Measurements from ENCODE around the gene SAFB. TPM values are rescaled to one million over a fixed set of nuclear protein-coding genes. Genes with fewer than 3 reads are reported as not detected.

SAFB gene
- polyA plus RNA-seq, 1 donor from 2014 or later = 89.8 TPM

DNA sequence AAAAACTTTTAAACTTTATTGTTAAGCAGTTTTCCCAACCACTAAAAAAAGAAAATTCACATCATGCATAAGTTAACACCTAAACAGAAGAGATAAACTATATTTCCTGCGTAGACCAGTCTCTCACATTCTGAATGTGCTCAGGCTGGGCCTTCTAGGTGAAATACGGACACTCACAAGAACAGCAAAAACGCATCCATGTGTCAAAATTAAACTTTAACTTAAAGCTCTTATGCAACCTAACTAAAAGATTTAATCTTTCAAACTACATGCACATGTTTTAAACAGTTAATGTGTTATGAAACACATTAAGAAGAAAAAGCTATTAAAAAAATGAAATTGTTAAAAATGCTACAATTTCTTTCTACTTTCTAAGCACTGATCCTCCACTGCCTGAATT, 2.9 kb upstream of the SAFB start:
- TF ChIP-seq TAF1 (IDR thresholded peaks at IDR 0.05; ENCODE audit: low read depth) = no peak

DNA sequence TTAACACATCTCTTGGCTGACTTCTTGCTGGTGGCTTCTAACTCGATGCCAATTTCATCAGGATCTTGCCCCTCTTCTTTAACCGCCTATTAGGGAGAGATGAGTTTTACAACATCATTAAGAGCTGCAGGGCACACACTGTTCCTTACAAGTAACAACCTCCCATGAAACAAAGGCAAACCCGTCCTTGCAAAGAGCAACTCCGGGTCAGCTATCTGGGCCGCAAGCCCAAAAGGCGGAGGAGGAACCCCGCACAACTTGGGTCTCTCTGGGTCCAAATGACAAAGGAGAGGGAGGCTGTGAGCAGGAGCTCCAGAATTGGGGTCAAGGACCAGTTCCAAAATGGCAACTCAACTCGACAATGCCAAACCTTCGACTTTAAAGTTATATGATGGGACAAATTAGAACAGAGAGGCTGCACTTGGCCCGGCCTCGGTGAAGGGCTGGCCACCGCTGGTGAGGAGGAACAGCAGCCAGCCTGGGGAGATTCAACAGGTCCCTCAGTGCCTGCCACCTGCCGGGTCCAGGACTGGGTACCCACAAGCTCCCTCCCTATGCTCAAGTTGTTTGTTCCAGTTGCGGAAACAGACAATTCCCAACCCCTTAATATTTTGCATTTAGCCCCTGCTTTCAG, 1.5 kb upstream of the SAFB start:
- H3K9ac ChIP-seq (ENCODE audit: low read length) = peak overlapping the region; percentile 93
- H3K9me2 ChIP-seq (ENCODE audit: insufficient read depth, low read length) = no peaks in the 10 kb centered on the region
- peak overlapping the region; percentile 75 for H3K4me3 ChIP-seq (ENCODE audit: low read length)
- no peak overlapping the region for H2AFZ ChIP-seq (ENCODE audit: low read depth, low read length)
- TF ChIP-seq POLR2AphosphoS5 (IDR thresholded peaks at IDR 0.05) = no peak
- TF ChIP-seq EZH2 (IDR thresholded peaks at IDR 0.05; ENCODE audit: borderline replicate concordance, insufficient read depth, low read length, poor library complexity, severe bottlenecking) = no peak
- no peak for TF ChIP-seq RAD21 (conservative IDR thresholded peaks at IDR 0.05)
- no peak for TF ChIP-seq SMC3 (conservative IDR thresholded peaks at IDR 0.05; ENCODE audit: poor library complexity)
- TF ChIP-seq, protein P1, sequence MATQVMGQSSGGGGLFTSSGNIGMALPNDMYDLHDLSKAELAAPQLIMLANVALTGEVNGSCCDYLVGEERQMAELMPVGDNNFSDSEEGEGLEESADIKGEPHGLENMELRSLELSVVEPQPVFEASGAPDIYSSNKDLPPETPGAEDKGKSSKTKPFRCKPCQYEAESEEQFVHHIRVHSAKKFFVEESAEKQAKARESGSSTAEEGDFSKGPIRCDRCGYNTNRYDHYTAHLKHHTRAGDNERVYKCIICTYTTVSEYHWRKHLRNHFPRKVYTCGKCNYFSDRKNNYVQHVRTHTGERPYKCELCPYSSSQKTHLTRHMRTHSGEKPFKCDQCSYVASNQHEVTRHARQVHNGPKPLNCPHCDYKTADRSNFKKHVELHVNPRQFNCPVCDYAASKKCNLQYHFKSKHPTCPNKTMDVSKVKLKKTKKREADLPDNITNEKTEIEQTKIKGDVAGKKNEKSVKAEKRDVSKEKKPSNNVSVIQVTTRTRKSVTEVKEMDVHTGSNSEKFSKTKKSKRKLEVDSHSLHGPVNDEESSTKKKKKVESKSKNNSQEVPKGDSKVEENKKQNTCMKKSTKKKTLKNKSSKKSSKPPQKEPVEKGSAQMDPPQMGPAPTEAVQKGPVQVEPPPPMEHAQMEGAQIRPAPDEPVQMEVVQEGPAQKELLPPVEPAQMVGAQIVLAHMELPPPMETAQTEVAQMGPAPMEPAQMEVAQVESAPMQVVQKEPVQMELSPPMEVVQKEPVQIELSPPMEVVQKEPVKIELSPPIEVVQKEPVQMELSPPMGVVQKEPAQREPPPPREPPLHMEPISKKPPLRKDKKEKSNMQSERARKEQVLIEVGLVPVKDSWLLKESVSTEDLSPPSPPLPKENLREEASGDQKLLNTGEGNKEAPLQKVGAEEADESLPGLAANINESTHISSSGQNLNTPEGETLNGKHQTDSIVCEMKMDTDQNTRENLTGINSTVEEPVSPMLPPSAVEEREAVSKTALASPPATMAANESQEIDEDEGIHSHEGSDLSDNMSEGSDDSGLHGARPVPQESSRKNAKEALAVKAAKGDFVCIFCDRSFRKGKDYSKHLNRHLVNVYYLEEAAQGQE (IDR thresholded peaks at IDR 0.05; ENCODE audit: borderline replicate concordance) = no peak
- no peak for TF ChIP-seq MXI1 (conservative IDR thresholded peaks at IDR 0.05; ENCODE audit: poor library complexity, severe bottlenecking)
- TF ChIP-seq, protein P2, sequence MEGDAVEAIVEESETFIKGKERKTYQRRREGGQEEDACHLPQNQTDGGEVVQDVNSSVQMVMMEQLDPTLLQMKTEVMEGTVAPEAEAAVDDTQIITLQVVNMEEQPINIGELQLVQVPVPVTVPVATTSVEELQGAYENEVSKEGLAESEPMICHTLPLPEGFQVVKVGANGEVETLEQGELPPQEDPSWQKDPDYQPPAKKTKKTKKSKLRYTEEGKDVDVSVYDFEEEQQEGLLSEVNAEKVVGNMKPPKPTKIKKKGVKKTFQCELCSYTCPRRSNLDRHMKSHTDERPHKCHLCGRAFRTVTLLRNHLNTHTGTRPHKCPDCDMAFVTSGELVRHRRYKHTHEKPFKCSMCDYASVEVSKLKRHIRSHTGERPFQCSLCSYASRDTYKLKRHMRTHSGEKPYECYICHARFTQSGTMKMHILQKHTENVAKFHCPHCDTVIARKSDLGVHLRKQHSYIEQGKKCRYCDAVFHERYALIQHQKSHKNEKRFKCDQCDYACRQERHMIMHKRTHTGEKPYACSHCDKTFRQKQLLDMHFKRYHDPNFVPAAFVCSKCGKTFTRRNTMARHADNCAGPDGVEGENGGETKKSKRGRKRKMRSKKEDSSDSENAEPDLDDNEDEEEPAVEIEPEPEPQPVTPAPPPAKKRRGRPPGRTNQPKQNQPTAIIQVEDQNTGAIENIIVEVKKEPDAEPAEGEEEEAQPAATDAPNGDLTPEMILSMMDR (IDR thresholded peaks at IDR 0.05; ENCODE audit: poor library complexity, severe bottlenecking) = no peak
- no peak for TF ChIP-seq TAF1 (IDR thresholded peaks at IDR 0.05; ENCODE audit: low read depth)
- no peak for TF ChIP-seq EP300 (conservative IDR thresholded peaks at IDR 0.05; ENCODE audit: poor library complexity, severe bottlenecking)
- peaks cover 17% of the 10 kb centered on the region for H4K20me1 ChIP-seq (ENCODE audit: insufficient read depth)
- peaks cover 4% of the 10 kb centered on the region for H3F3A ChIP-seq (ENCODE audit: insufficient read depth, low read length, poor library complexity, severe bottlenecking)
- H3K27me3 ChIP-seq (ENCODE audit: insufficient read depth, low read depth, low read length) = no peaks in the 10 kb centered on the region
- H3K9me3 ChIP-seq (ENCODE audit: low read length) = no peaks in the 10 kb centered on the region
- peaks cover 84% of the 10 kb centered on the region for H3K79me2 ChIP-seq (replicated peaks; ENCODE audit: insufficient read depth, low read length)
- H3K4me2 ChIP-seq (ENCODE audit: low read length) = peak overlapping the region; percentile 83
- H3K36me3 ChIP-seq (ENCODE audit: insufficient read depth, low read length) = no peaks in the 10 kb centered on the region
- no peak overlapping the region for H3K27ac ChIP-seq (ENCODE audit: low read length)

More for the DNA sequence above, 2.9 kb upstream of the SAFB start:
- Histone ChIP-seq H3K79me2 (replicated peaks; ENCODE audit: insufficient read depth, low read length) (peaks cover 69% of the 10 kb centered on the region), H3K4me2 (ENCODE audit: low read length) (peak overlapping the region; percentile 7), H3K27ac (ENCODE audit: low read length) (no peak overlapping the region), H3K9ac (ENCODE audit: low read length) (no peak overlapping the region), H3K9me2 (ENCODE audit: insufficient read depth, low read length) (no peaks in the 10 kb centered on the region), H3K4me3 (ENCODE audit: low read length) (peak overlapping the region; percentile 75), H3F3A (ENCODE audit: insufficient read depth, low read length, poor library complexity, severe bottlenecking) (peaks cover 4% of the 10 kb centered on the region), H4K20me1 (ENCODE audit: insufficient read depth) (peaks cover 8% of the 10 kb centered on the region), H3K27me3 (ENCODE audit: insufficient read depth, low read depth, low read length) (no peaks in the 10 kb centered on the region), H2AFZ (ENCODE audit: low read depth, low read length) (no peak overlapping the region), H3K9me3 (ENCODE audit: low read length) (no peaks in the 10 kb centered on the region), H3K36me3 (ENCODE audit: insufficient read depth, low read length) (no peaks in the 10 kb centered on the region)
